ENCODE results near the gene MAGEA9. TPM values are rescaled to one million over a fixed set of nuclear protein-coding genes. Genes with fewer than 3 reads are reported as not detected.
A peak's percentile ranks its signal among the peaks of the same experiment; 100 is the strongest.
"Not testable (repeated sequence)": the region's sequence is repeated elsewhere in the genome, so short reads cannot be mapped to it uniquely, and the experiment has no call there.

MAGEA9 gene
- total RNA-seq, 1 experiment from 2014 or later, result not detected

DNA sequence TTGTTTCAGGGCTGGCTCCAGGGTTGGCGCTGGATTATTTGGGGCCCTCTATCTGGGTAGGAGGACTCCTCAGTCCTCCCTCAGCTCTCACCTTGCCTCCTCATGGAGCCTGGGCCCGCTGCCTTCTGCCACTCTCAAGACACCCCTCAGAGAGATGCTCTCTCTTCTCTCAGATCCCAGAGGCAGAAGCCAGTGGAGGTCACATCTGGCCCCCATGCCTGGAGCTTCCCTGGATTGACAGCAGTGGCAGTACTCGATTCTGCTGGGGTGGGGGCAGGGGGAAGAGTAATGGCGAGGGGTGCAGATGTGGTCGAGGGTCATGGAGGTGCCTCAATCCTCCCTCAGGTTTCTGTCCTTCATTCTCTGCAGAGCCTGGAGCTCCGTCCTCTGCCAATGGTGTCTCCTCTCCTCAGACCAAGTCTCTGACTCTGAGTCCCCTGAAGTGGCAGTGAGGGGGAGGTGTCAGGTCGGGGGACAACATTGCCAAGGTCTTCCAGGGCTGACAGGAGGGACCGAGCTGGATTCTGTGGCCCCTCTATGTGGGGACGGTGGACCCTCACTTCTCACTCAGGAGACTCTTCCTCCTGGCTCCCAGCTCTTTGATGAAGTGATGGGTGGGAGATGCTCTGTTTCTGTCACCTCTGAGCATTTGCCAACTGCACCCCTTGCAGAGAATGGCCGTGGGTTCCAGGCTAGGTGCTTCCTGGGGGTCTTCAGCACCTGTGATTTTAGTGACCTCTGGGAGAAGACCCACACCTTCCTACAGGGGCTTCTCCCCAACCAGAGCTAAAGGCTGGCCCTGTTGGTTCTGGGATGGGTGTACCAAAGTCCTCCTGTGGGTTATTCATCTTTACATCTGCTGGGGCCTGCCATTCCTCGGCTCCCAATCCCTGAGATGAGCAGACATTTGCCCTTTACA is 18.8 kb upstream of the MAGEA9 start:
- POLR2A ChIA-PET, result no interaction called here
- H3K36me3 ChIP-seq (ENCODE audit: control insufficient read depth, insufficient read depth, low read length), result no peaks in the 10 kb centered on the region; the same call in 1 of the 2 replicates
- no TSS peak for BruUV-seq (replicated peaks)
- DNase-seq (ENCODE audit: low read depth, low spot score) (no peak), ATAC-seq (no peak)
- no peaks in the 10 kb centered on the region for H3K4me1 ChIP-seq (ENCODE audit: control insufficient read depth, insufficient read depth, low read length)
- no peak overlapping the region for H3K4me3 ChIP-seq (ENCODE audit: low read depth in 2 of 2, low read length in 2 of 2)
- no peaks in the 10 kb centered on the region for H3K9me3 ChIP-seq (ENCODE audit: control insufficient read depth, insufficient read depth, low read depth, low read length)
- in situ Hi-C loops (cut with HindIII; ENCODE audit: low pct_unique_long_range_greater_than_20kb, low sequenced_read_pairs) (no loop called here), intact Hi-C loops (cut with micrococcal nuclease; ENCODE audit: unreplicated experiment) (no loop called here)
- H3K27ac ChIP-seq (ENCODE audit: low read length), result no peak overlapping the region
- CTCF ChIA-PET, result no interaction called here
- no peak for TF ChIP-seq REST (IDR thresholded peaks at IDR 0.05; ENCODE audit: insufficient read depth in 1 of 2, low read depth in 2 of 2, low read length in 1 of 2)
- H3K27me3 ChIP-seq (ENCODE audit: control insufficient read depth, insufficient read depth, low read length), result peaks cover 6% of the 10 kb centered on the region; the same call in 1 of the 2 replicates

GRCh38 chrX:149770344-149770743 is 11.4 kb upstream of the MAGEA9 start:
- H3K27me3 ChIP-seq (ENCODE audit: control insufficient read depth, insufficient read depth, low read length); in situ Hi-C loops (cut with HindIII; ENCODE audit: low pct_unique_long_range_greater_than_20kb, low sequenced_read_pairs); H3K9me3 ChIP-seq (ENCODE audit: control insufficient read depth, insufficient read depth, low read depth, low read length); H3K27ac ChIP-seq (ENCODE audit: low read length); intact Hi-C loops (cut with micrococcal nuclease; ENCODE audit: unreplicated experiment); H3K36me3 ChIP-seq (ENCODE audit: control insufficient read depth, insufficient read depth, low read length); POLR2A ChIA-PET; H3K4me1 ChIP-seq (ENCODE audit: control insufficient read depth, insufficient read depth, low read length); CTCF ChIA-PET; H3K4me3 ChIP-seq (ENCODE audit: low read depth in 2 of 2, low read length in 2 of 2); DNase-seq (ENCODE audit: low read depth, low spot score); BruUV-seq (replicated peaks): not testable (repeated sequence)
- ATAC-seq, result peak; percentile 44; the same call in 1 of the 2 replicates

DNA sequence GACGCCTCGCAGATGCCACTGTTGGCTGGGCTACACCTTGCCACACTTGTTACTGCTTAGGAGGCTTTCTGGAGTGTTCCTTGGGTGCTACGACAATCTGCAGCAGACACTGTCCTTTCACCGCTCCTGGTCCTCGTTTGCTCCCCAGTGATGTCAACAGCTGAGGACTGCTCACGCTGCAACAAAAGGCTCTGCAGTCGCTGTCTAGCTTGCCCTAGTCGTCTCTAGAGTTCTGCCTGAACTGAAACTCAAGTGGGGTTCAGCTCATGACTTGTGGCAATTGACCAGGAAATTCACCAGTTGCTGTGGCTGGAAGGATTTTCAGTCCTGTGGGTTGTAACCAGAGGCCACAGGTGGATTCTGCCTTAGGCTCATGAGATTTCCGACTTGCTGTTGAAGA is 8.7 kb upstream of the MAGEA9 start:
- BruUV-seq (replicated peaks); CTCF ChIA-PET; DNase-seq (ENCODE audit: low read depth, low spot score); POLR2A ChIA-PET; H3K4me1 ChIP-seq (ENCODE audit: control insufficient read depth, insufficient read depth, low read length); H3K27me3 ChIP-seq (ENCODE audit: control insufficient read depth, insufficient read depth, low read length); intact Hi-C loops (cut with micrococcal nuclease; ENCODE audit: unreplicated experiment); H3K27ac ChIP-seq (ENCODE audit: low read length); in situ Hi-C loops (cut with HindIII; ENCODE audit: low pct_unique_long_range_greater_than_20kb, low sequenced_read_pairs); ATAC-seq; H3K36me3 ChIP-seq (ENCODE audit: control insufficient read depth, insufficient read depth, low read length); H3K9me3 ChIP-seq (ENCODE audit: control insufficient read depth, insufficient read depth, low read depth, low read length); H3K4me3 ChIP-seq (ENCODE audit: low read depth in 2 of 2, low read length in 2 of 2): not testable (repeated sequence)

DNA sequence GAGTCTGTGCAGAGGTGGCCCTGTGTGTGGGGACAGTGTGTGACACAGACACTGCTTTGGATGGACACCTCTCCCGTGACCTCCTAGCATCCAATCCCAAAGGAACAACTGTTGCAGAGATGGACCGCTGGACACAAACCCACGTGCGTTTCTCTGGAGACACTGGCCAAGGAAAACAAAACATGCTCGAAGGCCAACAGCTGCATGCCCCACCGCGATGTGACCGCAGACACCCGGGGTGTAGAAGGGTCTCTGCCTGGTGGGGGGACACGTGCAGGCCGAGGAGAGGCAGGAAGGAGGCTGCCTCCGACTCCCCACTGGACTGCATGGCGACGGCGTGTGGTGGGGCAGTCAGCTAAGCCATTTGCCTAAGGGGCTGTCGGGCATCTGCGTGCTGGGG is 8.0 kb upstream of the MAGEA9 start, which contains the start of gene HSFX1:
HSFX1 (plus strand) TSS at position 301 of the 400 bp plus-strand sequence. CDS start 614 bp downstream, outside the sequence.
- H3K27me3 ChIP-seq (ENCODE audit: control insufficient read depth, insufficient read depth, low read length); intact Hi-C loops (cut with micrococcal nuclease; ENCODE audit: unreplicated experiment); H3K27ac ChIP-seq (ENCODE audit: low read length): not testable (repeated sequence)

GRCh38 chrX:149777999-149778398 is 3.7 kb upstream of the MAGEA9 start:
- POLR2A ChIA-PET; CTCF ChIA-PET; BruUV-seq (replicated peaks); H3K27ac ChIP-seq (ENCODE audit: low read length); ATAC-seq; H3K4me3 ChIP-seq (ENCODE audit: low read depth in 2 of 2, low read length in 2 of 2); H3K27me3 ChIP-seq (ENCODE audit: control insufficient read depth, insufficient read depth, low read length); intact Hi-C loops (cut with micrococcal nuclease; ENCODE audit: unreplicated experiment); H3K4me1 ChIP-seq (ENCODE audit: control insufficient read depth, insufficient read depth, low read length); in situ Hi-C loops (cut with HindIII; ENCODE audit: low pct_unique_long_range_greater_than_20kb, low sequenced_read_pairs); DNase-seq (ENCODE audit: low read depth, low spot score); H3K36me3 ChIP-seq (ENCODE audit: control insufficient read depth, insufficient read depth, low read length); H3K9me3 ChIP-seq (ENCODE audit: control insufficient read depth, insufficient read depth, low read depth, low read length): not testable (repeated sequence)

More for the DNA sequence above, 8.0 kb upstream of the MAGEA9 start, which contains the start of gene HSFX1:
- H3K4me1 ChIP-seq (ENCODE audit: control insufficient read depth, insufficient read depth, low read length); H3K36me3 ChIP-seq (ENCODE audit: control insufficient read depth, insufficient read depth, low read length); H3K4me3 ChIP-seq (ENCODE audit: low read depth in 2 of 2, low read length in 2 of 2); DNase-seq (ENCODE audit: low read depth, low spot score); BruUV-seq (replicated peaks); ATAC-seq; H3K9me3 ChIP-seq (ENCODE audit: control insufficient read depth, insufficient read depth, low read depth, low read length); CTCF ChIA-PET; in situ Hi-C loops (cut with HindIII; ENCODE audit: low pct_unique_long_range_greater_than_20kb, low sequenced_read_pairs); POLR2A ChIA-PET: not testable (repeated sequence)

- intact Hi-C loops (cut with micrococcal nuclease; ENCODE audit: unreplicated experiment); DNase-seq (ENCODE audit: low read depth, low spot score); H3K36me3 ChIP-seq (ENCODE audit: control insufficient read depth, insufficient read depth, low read length); H3K4me3 ChIP-seq (ENCODE audit: low read depth in 2 of 2, low read length in 2 of 2); H3K27ac ChIP-seq (ENCODE audit: low read length); H3K27me3 ChIP-seq (ENCODE audit: control insufficient read depth, insufficient read depth, low read length); CTCF ChIA-PET; BruUV-seq (replicated peaks); POLR2A ChIA-PET; H3K4me1 ChIP-seq (ENCODE audit: control insufficient read depth, insufficient read depth, low read length); in situ Hi-C loops (cut with HindIII; ENCODE audit: low pct_unique_long_range_greater_than_20kb, low sequenced_read_pairs); H3K9me3 ChIP-seq (ENCODE audit: control insufficient read depth, insufficient read depth, low read depth, low read length): not testable (repeated sequence)
- peak; percentile 69 for ATAC-seq
Measured at GRCh38 chrX:149795531-149795930, 13.8 kb downstream of the MAGEA9 start.

Data from Panc1 (cell line).